Activated CD4-positive, alpha-beta T cell treated with anti-CD3 and anti-CD28 coated beads, Interleukin-2, Interleukin-6, amounts not matched to agents 100 ng/mL and 50 ng/mL, durations not matched to agents 16 hours and 8 hours (primary cell): Measurements from ENCODE around the gene SPG11.
"Not testable (repeated sequence)": the region's sequence is repeated elsewhere in the genome, so short reads cannot be mapped to it uniquely, and the experiment has no call there.

Experiments
- DNase-seq: peaks from one replicate; pipeline ENCODE4 v3.0.0-alpha.2; 2020

The SPG11 gene

GRCh38 chr15:44620081-44620480 is 43.4 kb downstream of the SPG11 start:
- no peak for DNase-seq

- no peak for DNase-seq
Observed at GRCh38 chr15:44616974-44617373, 46.5 kb downstream of the SPG11 start.

DNA sequence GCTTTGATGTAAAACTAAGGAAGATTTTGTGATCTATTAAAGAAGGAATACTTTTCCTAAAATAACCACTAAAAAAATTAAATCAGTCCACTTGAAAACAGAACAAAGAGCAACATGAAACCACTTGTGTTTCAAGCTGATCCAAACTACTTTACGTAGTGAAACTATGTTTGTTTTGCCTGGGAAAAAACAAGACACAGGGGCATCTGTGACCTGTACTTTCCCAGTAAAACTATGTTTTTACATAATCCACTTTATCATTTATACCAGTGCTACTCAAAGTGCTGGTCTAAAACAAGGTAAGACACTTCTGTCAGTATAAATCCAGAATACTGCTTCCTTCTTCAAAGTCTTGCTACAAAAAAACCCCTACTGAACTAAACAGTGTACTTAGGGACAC is 56.7 kb downstream of the SPG11 start:
- no peak for DNase-seq

GRCh38 chr15:44603126-44603525 is 60.3 kb downstream of the SPG11 start:
- no peak for DNase-seq

DNA sequence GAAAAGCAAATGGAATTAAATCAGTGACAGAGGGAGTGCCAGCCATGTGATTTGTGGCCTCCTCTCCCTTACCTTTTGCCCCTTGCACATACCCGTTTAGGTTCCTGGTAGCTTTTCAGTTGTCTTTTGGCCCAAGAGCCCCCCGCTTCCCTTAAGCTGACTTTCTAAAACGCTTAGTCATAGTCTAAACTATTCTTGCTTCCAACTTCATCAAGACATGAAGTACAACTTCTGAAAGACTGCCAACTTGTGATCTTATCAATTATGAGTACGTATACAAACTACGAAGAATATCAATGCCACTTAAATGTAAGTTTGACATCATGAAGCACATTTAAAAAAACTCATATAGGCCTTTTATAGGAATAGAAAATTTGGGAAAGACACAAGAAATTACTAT is 64.6 kb downstream of the SPG11 start:
- no peak for DNase-seq

GRCh38 chr15:44598066-44598465 is 65.4 kb downstream of the SPG11 start:
- DNase-seq = no peak

- peak; percentile 25 for DNase-seq
Observed at GRCh38 chr15:44596511-44597010, 66.9 kb downstream of the SPG11 start.

DNA sequence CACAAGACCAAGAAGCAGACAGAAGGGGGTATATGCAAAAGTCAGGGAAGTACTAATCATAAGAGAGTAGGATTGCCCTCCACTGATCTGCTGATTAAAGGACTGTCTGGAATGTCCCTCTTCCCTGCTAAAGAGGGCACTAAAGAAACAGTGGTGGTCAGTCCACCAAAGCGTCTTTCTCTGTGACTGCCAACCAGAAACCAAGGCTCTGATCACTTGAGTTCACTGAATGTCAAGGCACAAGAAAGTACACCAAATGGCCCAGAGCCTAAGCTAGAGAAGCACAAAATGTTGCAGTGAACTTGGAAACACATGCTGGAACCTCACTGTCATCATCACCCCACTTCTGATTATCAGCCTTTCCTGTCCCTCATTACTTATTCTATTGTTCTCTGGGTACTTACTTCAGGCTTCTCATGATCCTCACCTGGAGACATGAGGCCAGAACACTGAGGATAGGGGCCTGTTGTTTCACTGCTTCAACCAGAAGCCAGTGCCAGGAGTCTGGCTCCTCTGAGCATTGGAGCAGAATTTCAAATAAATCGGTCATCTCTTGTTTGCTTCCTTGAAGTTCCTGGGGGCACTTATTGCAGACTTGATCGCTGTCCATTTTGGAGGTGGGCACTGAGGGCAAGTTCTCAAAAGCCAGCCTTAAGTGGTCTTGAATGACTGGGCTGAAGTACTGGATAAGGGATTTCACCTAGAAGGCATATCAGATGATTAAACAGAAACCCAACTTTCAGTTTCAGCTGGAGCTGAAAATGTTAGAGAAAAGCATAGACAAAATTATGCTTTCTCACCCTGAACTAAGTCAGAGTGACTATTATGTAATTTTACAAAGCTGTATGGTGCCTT is 67.6 kb downstream of the SPG11 start:
- peak; percentile 29 for DNase-seq

DNA sequence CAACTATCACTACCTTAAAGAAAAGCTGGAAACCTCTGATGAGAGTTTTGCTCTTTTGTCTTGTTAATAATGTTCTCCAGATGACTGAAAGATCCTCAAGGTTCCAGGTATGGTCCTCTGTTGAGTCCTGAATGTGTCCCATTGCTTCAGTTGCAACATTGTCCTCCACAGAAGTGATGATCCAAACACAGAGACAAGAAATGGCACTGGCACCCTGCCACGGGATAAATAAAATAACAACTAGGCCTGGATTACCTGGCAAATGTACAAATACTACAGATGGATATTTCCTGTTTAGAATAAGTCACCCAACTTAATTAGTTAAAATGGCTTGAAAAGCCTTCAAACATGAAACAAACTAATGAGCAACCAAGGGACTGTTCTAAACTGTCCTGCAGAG is 68.2 kb downstream of the SPG11 start:
- no peak for DNase-seq

- DNase-seq = peak; percentile 53
Observed at GRCh38 chr15:44593042-44593736, 70.3 kb downstream of the SPG11 start.

DNA sequence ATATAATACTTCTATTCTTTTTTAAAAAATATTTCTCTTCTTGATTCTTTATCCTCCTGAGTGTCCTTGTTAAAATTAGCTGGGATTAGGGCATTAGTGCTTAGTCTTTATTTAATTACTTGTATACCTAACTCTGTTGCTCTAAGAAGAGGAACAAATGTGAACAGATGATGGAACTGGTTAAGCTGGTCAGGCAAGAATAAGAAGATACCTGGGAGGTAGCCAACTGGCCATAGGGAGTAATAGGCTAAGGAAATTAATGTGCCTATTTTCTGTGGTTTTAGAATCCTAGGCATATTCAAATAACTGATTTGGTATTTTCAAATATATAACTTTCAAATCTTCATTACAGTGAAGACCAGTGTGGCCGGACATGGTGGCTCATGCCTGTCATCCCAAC is 72.1 kb downstream of the SPG11 start:
- DNase-seq = no peak

DNA sequence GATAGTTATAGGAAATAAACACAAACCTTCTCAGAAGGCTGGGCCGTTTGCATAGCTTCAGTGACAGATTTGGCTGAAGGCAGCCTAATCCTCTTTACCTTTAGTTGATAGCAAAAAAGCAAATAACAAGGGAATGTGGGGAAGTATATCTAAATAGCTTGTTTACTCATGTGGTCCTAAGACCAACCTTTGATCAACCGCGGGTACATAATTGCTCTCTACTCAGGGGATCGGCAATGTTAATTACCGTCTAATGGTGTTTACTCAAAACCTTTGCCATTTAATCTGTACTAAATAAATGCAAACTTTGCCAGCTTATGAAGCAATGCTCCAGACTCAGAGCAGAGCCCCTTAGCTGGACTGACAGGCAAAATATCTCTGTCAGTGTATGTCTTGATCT is 74.9 kb downstream of the SPG11 start:
- no peak for DNase-seq

- DNase-seq = no peak
Observed at GRCh38 chr15:44585633-44586032, 77.8 kb downstream of the SPG11 start.

- peak; percentile 74 for DNase-seq
Observed at GRCh38 chr15:44584162-44584749, 79.2 kb downstream of the SPG11 start.

DNA sequence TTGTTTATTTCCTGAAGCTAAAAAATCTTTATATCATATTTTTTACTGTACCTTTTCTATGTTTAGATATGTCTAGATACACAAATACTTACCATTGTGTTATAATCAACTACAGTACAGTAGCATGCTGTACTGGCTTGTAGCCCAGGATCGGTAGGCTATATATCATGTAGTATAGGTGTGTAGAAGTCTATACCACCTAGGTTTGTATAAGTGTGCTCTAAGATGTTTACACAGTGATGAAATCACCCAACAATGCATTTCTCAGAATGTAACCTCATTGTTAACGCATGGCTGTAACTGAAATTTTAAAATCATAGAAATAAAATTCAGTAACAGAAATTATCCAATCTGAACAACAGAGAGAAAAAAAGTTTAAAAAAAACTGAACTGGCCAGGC is 83.4 kb downstream of the SPG11 start:
- DNase-seq = no peak

DNA sequence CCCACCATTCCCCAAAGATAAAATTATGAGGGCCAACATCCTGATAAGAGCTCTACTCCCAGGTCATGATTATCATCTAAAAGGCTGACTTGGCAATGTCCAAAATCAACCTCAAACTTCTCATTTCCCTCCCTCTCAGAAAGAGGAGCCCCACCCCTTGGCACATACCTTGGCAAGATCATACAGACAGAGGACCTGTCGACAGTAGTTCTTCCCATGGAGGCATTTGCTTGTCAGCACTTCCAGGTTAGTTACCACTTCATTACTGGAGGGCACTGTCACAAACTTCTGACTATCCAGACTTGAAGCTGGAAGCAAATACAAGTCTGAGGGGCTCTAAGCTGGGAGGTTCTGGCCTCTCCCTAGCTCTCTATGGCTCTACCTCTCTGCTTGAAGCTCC is 88.7 kb downstream of the SPG11 start:
- no peak for DNase-seq

DNA sequence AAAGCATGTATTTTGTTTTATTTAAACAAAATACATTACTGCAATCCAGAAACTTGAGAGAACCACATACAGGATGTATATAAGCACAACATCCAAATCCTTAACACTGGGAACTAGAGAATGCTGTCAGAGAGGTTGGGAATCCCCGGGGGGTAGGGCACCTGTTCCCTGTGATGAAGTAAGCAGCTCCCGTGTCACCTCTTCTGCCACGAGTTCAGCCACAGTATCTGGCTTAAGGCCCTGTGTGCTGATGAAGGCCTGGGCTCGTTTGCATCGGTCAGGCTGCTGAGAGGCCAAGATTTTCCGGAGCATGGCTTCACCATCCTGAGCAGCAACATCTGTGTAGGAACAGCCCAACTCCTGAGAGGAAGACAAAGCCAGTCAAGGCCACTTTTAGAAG is 90.1 kb downstream of the SPG11 start:
- DNase-seq = no peak

- no peak for DNase-seq
Observed at GRCh38 chr15:44570361-44570760, 93.1 kb downstream of the SPG11 start.

DNA sequence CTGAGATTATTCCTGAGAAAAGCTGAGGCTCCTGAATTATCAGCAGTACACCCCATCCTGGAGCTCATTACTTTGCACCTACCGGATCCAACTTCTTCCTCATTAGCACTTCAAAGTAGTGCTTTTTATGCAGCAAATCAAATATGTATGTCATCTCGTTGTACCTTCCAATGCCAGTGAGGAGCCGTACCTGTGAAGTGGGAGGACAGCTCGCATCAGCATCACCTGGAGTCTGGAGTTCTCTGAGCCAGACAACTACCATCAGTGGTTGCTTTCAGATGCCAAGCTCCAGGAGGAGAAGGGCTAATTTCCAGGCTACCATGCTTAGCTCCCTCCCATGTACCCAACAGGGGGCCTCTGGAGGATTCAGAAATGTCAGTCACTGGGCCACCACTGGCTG is 94.1 kb downstream of the SPG11 start:
- no peak for DNase-seq

DNA sequence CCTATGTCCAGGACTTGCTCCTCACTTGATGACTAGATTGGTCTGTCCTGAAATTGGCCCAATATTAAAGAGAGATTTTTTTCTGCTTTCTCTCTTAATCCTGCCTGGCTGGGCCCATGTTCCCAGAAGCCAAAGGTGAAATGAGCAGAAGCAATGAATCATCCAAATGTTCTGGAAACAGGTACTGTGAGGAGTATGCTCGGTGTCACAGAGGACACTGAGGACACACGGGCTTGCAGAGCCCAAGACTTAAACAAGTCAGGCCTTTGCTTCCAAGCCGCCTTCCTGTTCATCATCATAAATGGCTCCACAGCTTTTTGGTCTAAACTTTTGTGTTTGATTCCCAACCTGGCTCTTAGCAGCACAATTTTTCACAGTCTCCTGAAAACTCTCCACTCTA is 95.1 kb downstream of the SPG11 start:
- DNase-seq = no peak

DNA sequence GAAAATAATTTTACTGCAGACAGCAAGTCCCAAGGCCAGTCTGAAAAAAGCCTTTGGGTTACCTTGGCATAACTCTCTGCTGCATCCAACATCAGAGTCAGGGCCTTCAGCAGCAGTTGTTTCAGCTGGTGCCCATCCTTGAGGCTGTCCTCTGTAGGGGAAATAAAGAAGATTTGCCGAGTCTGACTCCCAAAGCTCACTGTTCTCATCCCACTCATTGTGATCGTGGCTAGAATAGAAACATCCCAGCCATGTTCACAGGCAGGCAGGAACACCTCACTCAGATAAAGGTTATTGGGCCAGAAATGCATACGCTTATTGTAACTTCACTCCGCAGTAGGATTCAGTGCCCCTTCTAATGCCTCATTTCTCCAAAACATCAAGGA is 97.3 kb downstream of the SPG11 start:
- no peak for DNase-seq

DNA sequence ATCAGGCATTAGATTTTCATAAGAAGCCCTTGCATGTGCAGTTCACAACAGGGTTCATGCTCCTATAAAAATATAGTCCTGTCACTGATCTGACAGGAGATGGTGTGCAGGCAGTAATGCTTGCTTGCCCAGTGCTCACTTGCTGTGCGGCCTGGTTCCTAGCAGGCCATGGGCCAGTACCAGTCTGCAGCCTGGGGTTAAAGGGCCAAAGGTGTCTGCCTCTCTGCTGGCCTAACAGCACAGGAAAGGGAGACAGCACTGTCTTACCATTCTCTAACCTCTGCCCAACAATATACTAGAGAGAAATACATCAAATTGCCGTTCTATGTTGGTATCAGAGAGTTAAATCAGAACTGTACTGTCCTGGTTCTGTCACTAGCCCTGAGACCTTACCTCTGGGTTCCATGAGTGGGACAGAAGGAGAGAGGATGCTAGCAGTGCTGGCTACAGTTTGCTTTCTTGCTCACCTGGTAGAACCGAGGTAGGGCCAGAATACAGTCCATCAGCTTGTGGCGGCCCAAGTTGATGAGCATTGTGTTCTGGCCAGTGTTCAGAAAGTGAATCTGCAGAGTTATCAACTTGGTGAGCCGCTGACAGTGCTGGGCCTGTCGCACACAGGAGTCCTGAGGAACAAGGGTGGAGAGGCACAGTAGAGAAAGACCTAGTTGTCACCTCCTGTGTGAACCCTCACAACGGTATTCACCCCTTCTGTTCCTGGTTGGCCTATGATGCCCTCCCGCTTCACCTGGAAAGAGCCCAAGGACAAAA is 97.9 kb downstream of the SPG11 start:
- DNase-seq = no peak

DNA sequence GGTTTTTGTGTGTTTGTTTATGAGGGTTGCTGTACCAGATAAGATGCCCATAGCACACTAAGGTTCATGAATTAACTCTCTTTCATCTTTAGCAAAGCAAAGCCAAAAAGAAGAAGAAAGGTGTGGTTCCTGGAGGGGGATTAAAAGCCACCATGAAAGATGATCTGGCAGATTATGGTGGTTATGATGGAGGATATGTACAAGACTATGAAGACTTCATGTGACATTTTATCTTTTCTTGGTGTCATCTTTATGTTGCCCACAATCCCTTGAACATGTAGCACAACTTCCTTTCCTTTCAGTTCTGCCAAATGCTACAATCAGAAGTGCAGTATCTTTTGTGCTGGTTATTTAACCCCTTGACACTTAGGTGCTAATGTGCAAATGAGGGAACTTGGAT is 102.5 kb downstream of the SPG11 start:
- not testable (repeated sequence) for DNase-seq
